Epithelial cell of prostate (primary cell): Measurements from ENCODE around the gene CLPSL2.
A peak's percentile ranks its signal among the peaks of the same experiment; 100 is the strongest.
"Not testable (repeated sequence)": the region's sequence is repeated elsewhere in the genome, so short reads cannot be mapped to it uniquely, and the experiment has no call there.

Experiments used
- DNase-seq: peaks from one replicate; pipeline ENCODE4 v3.0.0-alpha.2; 2011; ENCODE audit warnings: low read depth, low spot score
- H3K27ac ChIP-seq: fragments of 450-650 bp; 2 replicates; pipeline ENCODE4 v1.5.1; 2017; ENCODE audit warnings: mild to moderate bottlenecking

The CLPSL2 gene, protein sequence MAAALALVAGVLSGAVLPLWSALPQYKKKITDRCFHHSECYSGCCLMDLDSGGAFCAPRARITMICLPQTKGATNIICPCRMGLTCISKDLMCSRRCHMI

GRCh38 chr6:35776364-35777215 lies at the start of gene CLPSL2:
Gene CLPSL2 (plus strand): TSS chr6:35776598. CDS start chr6:35776619, 21 bp downstream.
- no peak within 1 kb of the TSS for H3K27ac ChIP-seq
- no peak for DNase-seq

DNA sequence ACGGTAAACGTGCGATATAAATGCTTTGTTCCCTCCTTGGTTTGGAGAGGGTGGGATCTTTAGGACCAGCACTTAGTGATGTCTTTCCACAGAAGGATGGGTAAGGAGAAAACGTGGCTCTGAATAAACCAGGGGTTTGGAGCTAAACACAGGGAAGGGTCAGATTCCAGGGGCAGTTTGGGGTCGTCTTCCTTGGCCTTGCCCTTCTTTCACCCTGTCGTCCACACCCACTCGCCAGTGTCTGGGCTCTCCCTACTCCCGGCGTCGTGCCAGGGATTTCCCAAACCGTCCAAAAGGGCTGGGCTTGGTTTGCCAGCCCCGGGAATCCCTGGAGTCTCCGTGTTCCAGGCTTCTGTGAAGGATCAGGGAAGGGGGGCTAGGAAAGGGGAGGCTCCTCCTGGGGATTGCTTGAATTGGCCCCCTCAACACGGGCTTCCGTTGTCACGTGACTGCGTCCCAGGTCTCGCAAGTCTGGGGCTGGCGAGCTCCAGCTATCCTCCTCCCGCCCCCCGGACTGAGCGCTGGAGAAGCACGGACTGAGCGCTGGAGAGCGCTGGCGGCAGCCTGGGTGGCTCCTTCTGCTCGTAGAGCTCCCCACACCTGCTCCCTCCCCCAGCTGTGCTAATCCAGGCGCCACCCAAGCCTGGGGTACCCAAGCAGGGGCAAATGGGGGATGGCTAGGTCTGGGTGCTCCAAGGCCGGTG lies 49.0 kb upstream of the CLPSL2 start:
- no peak for DNase-seq
- peak overlapping the region; percentile 96 for H3K27ac ChIP-seq

- peak; percentile 92 for DNase-seq
- peak overlapping the region; percentile 96 for H3K27ac ChIP-seq
Measured at GRCh38 chr6:35727935-35728682, 48.3 kb upstream of the CLPSL2 start.

- peak overlapping the region; percentile 96 for H3K27ac ChIP-seq
- DNase-seq, result no peak
Measured at GRCh38 chr6:35728683-35729678, 47.4 kb upstream of the CLPSL2 start.

DNA sequence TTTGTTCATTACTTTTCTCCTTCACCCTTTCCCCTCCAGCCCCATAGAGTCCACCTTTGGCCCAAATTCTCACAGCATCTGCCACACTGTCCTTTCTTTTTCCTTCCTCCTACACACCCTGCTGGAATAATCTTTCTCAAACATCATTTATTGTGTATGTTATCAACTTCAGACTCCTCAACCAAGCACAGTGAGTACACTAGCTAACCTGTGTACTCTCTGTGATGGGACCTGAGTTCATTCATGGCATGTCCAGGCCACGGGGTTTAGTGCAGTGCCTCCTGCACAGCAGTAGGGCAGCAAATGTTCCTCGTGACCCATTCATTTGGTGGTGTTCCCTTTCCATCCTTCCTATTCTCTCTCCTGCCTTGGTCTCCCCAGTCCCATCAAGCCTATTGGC lies 46.7 kb upstream of the CLPSL2 start:
- peak overlapping the region; percentile 96 for H3K27ac ChIP-seq
- no peak for DNase-seq

DNA sequence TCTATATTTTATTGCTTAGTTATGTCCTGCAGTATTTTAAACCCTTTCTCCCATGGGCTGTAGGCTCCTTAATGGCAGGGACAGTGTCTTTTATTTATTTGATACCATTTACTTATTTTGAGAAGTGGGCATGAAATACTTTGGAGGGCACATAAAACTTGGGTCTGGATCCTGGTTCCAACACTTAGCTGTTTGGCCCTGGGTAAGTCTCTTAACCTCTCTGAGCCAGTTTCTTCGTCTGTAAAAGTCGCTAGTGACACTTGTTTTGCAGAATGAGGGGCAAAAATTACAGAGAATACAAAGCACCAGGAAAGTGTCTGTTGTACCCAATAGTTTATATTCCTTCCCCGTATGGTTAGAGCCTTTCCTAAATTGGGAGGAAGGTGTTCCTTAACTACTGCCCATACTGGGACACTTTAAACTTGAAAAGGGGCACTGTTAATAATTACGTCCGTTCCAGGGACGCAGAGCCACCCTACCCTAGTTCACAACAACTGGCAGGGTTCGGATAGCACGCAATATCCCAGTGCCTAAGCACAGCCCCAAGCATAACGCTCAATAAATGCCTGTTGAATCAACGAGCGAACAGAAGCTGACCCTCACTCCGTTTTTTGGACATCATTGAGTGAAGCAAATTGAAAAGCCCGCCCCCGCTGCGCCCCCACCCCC lies 45.5 kb upstream of the CLPSL2 start:
- peak overlapping the region; percentile 96 for H3K27ac ChIP-seq
- no peak for DNase-seq

- no peak for DNase-seq
- peak overlapping the region; percentile 96 for H3K27ac ChIP-seq
Measured at GRCh38 chr6:35731414-35731735, 45.0 kb upstream of the CLPSL2 start.

GRCh38 chr6:35731736-35732532 lies 44.5 kb upstream of the CLPSL2 start:
- H3K27ac ChIP-seq, result peak overlapping the region; percentile 96
- DNase-seq, result no peak

DNA sequence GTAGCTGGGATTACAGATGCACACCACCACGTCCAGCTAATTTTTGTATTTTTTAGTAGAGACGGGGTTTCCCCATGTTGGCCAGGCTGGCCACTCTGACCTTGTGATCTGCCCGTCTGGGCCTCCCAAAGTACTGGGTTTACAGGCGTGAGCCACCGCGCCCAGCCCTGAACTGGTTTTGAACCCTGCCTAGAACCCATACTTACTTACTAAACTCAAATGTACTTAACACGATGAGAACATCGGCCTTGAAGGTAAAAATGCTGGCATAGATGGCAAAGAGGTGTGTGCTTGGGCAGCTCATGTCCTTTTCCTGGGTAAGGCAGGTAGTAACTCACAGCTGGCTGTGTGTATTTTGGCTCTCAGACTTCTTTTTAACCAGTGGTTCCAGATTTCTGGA lies 42.8 kb upstream of the CLPSL2 start:
- no peak for DNase-seq
- peak overlapping the region; percentile 96 for H3K27ac ChIP-seq

GRCh38 chr6:35734319-35734718 lies 42.1 kb upstream of the CLPSL2 start:
- not testable (repeated sequence) for H3K27ac ChIP-seq, DNase-seq

GRCh38 chr6:35735452-35735851 lies 40.9 kb upstream of the CLPSL2 start:
- no peak for DNase-seq
- no peak overlapping the region for H3K27ac ChIP-seq

GRCh38 chr6:35736253-35736894 lies 40.0 kb upstream of the CLPSL2 start:
- no peak for DNase-seq
- no peak overlapping the region for H3K27ac ChIP-seq

- H3K27ac ChIP-seq, result no peak within 1 kb of the TSS
- no peak for DNase-seq
Measured at GRCh38 chr6:35736982-35737412, 39.4 kb upstream of the CLPSL2 start, which contains the start of gene ARMC12. Gene ARMC12 (plus strand): TSS chr6:35737032. CDS start chr6:35737109, 77 bp downstream.

- no peak for DNase-seq
- no peak overlapping the region for H3K27ac ChIP-seq
Measured at GRCh38 chr6:35737413-35738211, 38.8 kb upstream of the CLPSL2 start.

GRCh38 chr6:35739645-35740524 lies 36.5 kb upstream of the CLPSL2 start:
- DNase-seq, result no peak
- no peak overlapping the region for H3K27ac ChIP-seq

GRCh38 chr6:35742842-35743241 lies 33.6 kb upstream of the CLPSL2 start:
- no peak overlapping the region for H3K27ac ChIP-seq
- no peak for DNase-seq
